ENCODE results near the gene DCST1.

The DCST1 gene

GRCh38 chr1:154998201-154998780 is 35.3 kb upstream of the DCST1 start:
- DNase-seq = no peak
- H3K4me1 Mint-ChIP-seq = peaks cover 48% of the 10 kb centered on the region
- peak overlapping the region; percentile 89 to 93 for H3K4me3 Mint-ChIP-seq
- H3K27ac Mint-ChIP-seq = peak overlapping the region in 1 of 2 donors; percentile 54
- H3K27me3 Mint-ChIP-seq = peaks cover 37% of the 10 kb centered on the region
- no peaks in the 10 kb centered on the region for H3K9me3 Mint-ChIP-seq
- ATAC-seq = no peak

- H3K27ac Mint-ChIP-seq = peak overlapping the region; percentile 78 to 89
- peaks cover 51% of the 10 kb centered on the region for H3K4me1 Mint-ChIP-seq
- DNase-seq (peak; percentile 83 to 87), ATAC-seq (peak; percentile 22)
- no peaks in the 10 kb centered on the region for H3K9me3 Mint-ChIP-seq
- peak overlapping the region; percentile 89 to 93 for H3K4me3 Mint-ChIP-seq
- peaks cover 37% of the 10 kb centered on the region for H3K27me3 Mint-ChIP-seq
Measured at GRCh38 chr1:154998818-154999570, 34.6 kb upstream of the DCST1 start.

- Mint-ChIP-seq H3K27me3 (peaks cover 33% of the 10 kb centered on the region), H3K4me3 (peak overlapping the region; percentile 89 to 93), H3K9me3 (no peaks in the 10 kb centered on the region), H3K27ac (peak overlapping the region; percentile 93 to 94), H3K4me1 (peaks cover 51% of the 10 kb centered on the region)
- ATAC-seq (peak; percentile 26), DNase-seq (peak; percentile 81 to 89)
Measured at GRCh38 chr1:154999571-155000410, 33.8 kb upstream of the DCST1 start.

GRCh38 chr1:155000411-155000725 is 33.3 kb upstream of the DCST1 start:
- Mint-ChIP-seq H3K27ac (peak overlapping the region; percentile 94), H3K4me1 (peaks cover 55% of the 10 kb centered on the region), H3K4me3 (peak overlapping the region; percentile 89 to 93), H3K27me3 (peaks cover 29% of the 10 kb centered on the region), H3K9me3 (no peaks in the 10 kb centered on the region)
- peak in 1 of 2 donors; percentile 75 for DNase-seq
- ATAC-seq = no peak

GRCh38 chr1:155000726-155001424 is 32.7 kb upstream of the DCST1 start:
- Mint-ChIP-seq H3K27ac (peak overlapping the region; percentile 93 to 94), H3K27me3 (peaks cover 25% of the 10 kb centered on the region), H3K4me1 (peaks cover 60% of the 10 kb centered on the region), H3K4me3 (peak overlapping the region; percentile 89 to 93), H3K9me3 (no peaks in the 10 kb centered on the region)
- DNase-seq (peak; percentile 96), ATAC-seq (peak; percentile 51)

GRCh38 chr1:155001425-155001674 is 32.3 kb upstream of the DCST1 start:
- Mint-ChIP-seq H3K27ac (peak overlapping the region; percentile 20 to 93), H3K9me3 (no peaks in the 10 kb centered on the region)

GRCh38 chr1:155001675-155002463 is 31.8 kb upstream of the DCST1 start:
- ATAC-seq = peak; percentile 62
- H3K4me3 Mint-ChIP-seq = peak overlapping the region; percentile 89 to 93

More at GRCh38 chr1:155001425-155001674, 32.3 kb upstream of the DCST1 start:
- no peak for DNase-seq
- H3K4me3 Mint-ChIP-seq = peak overlapping the region; percentile 89 to 93
- H3K4me1 Mint-ChIP-seq = peaks cover 64% of the 10 kb centered on the region
- peaks cover 20% of the 10 kb centered on the region for H3K27me3 Mint-ChIP-seq
- ATAC-seq = no peak

GRCh38 chr1:155002464-155003226 is 31.0 kb upstream of the DCST1 start, which contains the start of gene ZBTB7B:
Gene ZBTB7B, plus strand, starts transcription at chr1:155002802. Its CDS starts 11,859 bp downstream, at chr1:155014661.
- Mint-ChIP-seq H3K27ac (peak within 1 kb of the TSS; percentile 99), H3K4me3 (peak within 1 kb of the TSS; percentile 89 to 93), H3K9me3 (no peaks in the 10 kb centered on the region), H3K4me1 (peaks cover 71% of the 10 kb centered on the region), H3K27me3 (peaks cover 7% of the 10 kb centered on the region)
- peak in 1 of 2 donors; percentile 44 for DNase-seq
- no peak for ATAC-seq

More at GRCh38 chr1:155001675-155002463, 31.8 kb upstream of the DCST1 start:
- peak; percentile 98 to 99 for DNase-seq
- no peaks in the 10 kb centered on the region for H3K9me3 Mint-ChIP-seq
- H3K27me3 Mint-ChIP-seq = peaks cover 15% of the 10 kb centered on the region
- H3K4me1 Mint-ChIP-seq = peaks cover 70% of the 10 kb centered on the region
- peak overlapping the region; percentile 93 to 94 for H3K27ac Mint-ChIP-seq

GRCh38 chr1:155003227-155003765 is 30.3 kb upstream of the DCST1 start:
- ATAC-seq (no peak), DNase-seq (peak in 1 of 2 donors; percentile 39)
- Mint-ChIP-seq H3K9me3 (no peaks in the 10 kb centered on the region), H3K4me1 (peaks cover 71% of the 10 kb centered on the region), H3K27ac (peak overlapping the region; percentile 99), H3K4me3 (peak overlapping the region; percentile 89 to 93), H3K27me3 (peaks cover under 1% of the 10 kb centered on the region)

- H3K9me3 Mint-ChIP-seq = no peaks in the 10 kb centered on the region
- H3K4me3 Mint-ChIP-seq = peak overlapping the region; percentile 89 to 93
- peak in 1 of 2 donors; percentile 65 for DNase-seq
- ATAC-seq = no peak
- no peaks in the 10 kb centered on the region for H3K27me3 Mint-ChIP-seq
- H3K4me1 Mint-ChIP-seq = peaks cover 71% of the 10 kb centered on the region
- H3K27ac Mint-ChIP-seq = peak overlapping the region; percentile 99
Measured at GRCh38 chr1:155003766-155004351, 29.8 kb upstream of the DCST1 start.

GRCh38 chr1:155004352-155005075 is 29.1 kb upstream of the DCST1 start:
- Mint-ChIP-seq H3K27me3 (no peaks in the 10 kb centered on the region), H3K4me3 (peak overlapping the region; percentile 89 to 93), H3K4me1 (peaks cover 71% of the 10 kb centered on the region), H3K9me3 (no peaks in the 10 kb centered on the region), H3K27ac (peak overlapping the region; percentile 99)
- ATAC-seq = peak; percentile 30
- DNase-seq = peak; percentile 43 to 83

- no peaks in the 10 kb centered on the region for H3K27me3 Mint-ChIP-seq
- peaks cover 71% of the 10 kb centered on the region for H3K4me1 Mint-ChIP-seq
- ATAC-seq (peak; percentile 1), DNase-seq (no peak)
- H3K27ac Mint-ChIP-seq = peak overlapping the region; percentile 99
- H3K4me3 Mint-ChIP-seq = peak overlapping the region; percentile 89 to 93
- no peaks in the 10 kb centered on the region for H3K9me3 Mint-ChIP-seq
Measured at GRCh38 chr1:155005076-155006011, 28.3 kb upstream of the DCST1 start.

Measured in stimulated activated naive CD8-positive, alpha-beta T cell treated with anti-CD3 and anti-CD28 coated beads, Interleukin-15, amount 100 ng/mL, for 72 hours (primary cell).